Measurements from ENCODE around the gene CAV1. TPM values are rescaled to one million over a fixed set of nuclear protein-coding genes. Genes with fewer than 3 reads are reported as not detected.

Gene CAV1
- total and polyA plus RNA-seq, 2 experiments from 2014 or later = 16.0 to 21.1 TPM

DNA sequence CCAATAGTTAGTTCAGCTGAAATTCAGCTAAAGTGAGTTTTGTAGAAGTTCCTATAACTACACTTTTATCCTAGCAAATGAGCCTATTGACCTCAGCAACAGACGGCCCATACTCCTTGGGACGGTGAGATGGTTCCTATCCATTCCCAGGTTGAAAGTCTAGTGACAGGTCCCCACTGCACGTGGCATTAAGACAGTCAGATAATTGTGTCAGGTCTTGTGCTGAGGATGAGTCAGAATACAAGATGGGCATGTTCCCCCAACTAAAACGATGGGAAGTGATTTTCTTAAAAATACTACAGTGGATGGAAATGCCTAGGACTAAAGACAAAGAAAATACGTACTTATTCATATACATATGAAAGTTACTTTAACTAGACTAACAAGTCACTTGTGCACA is 2.1 kb downstream of the CAV1 start:
- Mint-ChIP-seq H3K36me3 (ENCODE audit: low read depth) (no peaks in the 10 kb centered on the region), H3K4me3 (peak overlapping the region; percentile 92), H3K4me1 (peaks cover 43% of the 10 kb centered on the region), H3K27me3 (ENCODE audit: insufficient read depth, low read depth, poor library complexity) (peaks cover 36% of the 10 kb centered on the region), H3K9me3 (no peaks in the 10 kb centered on the region), H3K27ac (no peak overlapping the region)
- DNase-seq (ENCODE audit: low spot score) (no peak), ATAC-seq (no peak)
- Histone ChIP-seq H3K79me2 (replicated peaks; ENCODE audit: insufficient read depth) (no peaks in the 10 kb centered on the region), H4K20me1 (replicated peaks; ENCODE audit: insufficient read depth) (no peaks in the 10 kb centered on the region), H3K36me3 (ENCODE audit: insufficient read depth) (no peaks in the 10 kb centered on the region), H3K4me1 (ENCODE audit: insufficient read depth) (peaks cover 35% of the 10 kb centered on the region), H3K9me2 (ENCODE audit: insufficient read depth) (no peaks in the 10 kb centered on the region), H3K27me3 (ENCODE audit: insufficient read depth) (peaks cover 14% of the 10 kb centered on the region), H3K4me3 (peak overlapping the region; percentile 83), H2AFZ (peak overlapping the region; percentile 95), H3K4me2 (peak overlapping the region; percentile 93), H3K27ac (ENCODE audit: low read depth) (no peak overlapping the region), H3F3A (replicated peaks; ENCODE audit: low read depth) (no peaks in the 10 kb centered on the region)
- TF ChIP-seq ETS1 (IDR thresholded peaks at IDR 0.05) (no peak), EZH2phosphoT487 (IDR thresholded peaks at IDR 0.05; ENCODE audit: unreplicated experiment) (no peak), STAT1 (IDR thresholded peaks at IDR 0.05; ENCODE audit: unreplicated experiment) (no peak), NANOG (IDR thresholded peaks at IDR 0.05; ENCODE audit: borderline replicate concordance) (no peak), ZNF331 (CRISPR knock-in tag; IDR thresholded peaks at IDR 0.05; ENCODE audit: low read depth) (no peak), CTCF (conservative IDR thresholded peaks at IDR 0.05; ENCODE audit: low read depth in 2 of 2) (no peak), ZNF114 (CRISPR knock-in tag; IDR thresholded peaks at IDR 0.05) (no peak), JUNB (IDR thresholded peaks at IDR 0.05; ENCODE audit: unreplicated experiment) (no peak), POLR2AphosphoS5 (IDR thresholded peaks at IDR 0.05; ENCODE audit: low read depth) (no peak), CREB1 (CRISPR knock-in tag; IDR thresholded peaks at IDR 0.05; ENCODE audit: low read depth) (no peak), EZH2 (IDR thresholded peaks at IDR 0.05; ENCODE audit: low read depth, unreplicated experiment) (no peak)
- TF ChIP-seq, protein P1, sequence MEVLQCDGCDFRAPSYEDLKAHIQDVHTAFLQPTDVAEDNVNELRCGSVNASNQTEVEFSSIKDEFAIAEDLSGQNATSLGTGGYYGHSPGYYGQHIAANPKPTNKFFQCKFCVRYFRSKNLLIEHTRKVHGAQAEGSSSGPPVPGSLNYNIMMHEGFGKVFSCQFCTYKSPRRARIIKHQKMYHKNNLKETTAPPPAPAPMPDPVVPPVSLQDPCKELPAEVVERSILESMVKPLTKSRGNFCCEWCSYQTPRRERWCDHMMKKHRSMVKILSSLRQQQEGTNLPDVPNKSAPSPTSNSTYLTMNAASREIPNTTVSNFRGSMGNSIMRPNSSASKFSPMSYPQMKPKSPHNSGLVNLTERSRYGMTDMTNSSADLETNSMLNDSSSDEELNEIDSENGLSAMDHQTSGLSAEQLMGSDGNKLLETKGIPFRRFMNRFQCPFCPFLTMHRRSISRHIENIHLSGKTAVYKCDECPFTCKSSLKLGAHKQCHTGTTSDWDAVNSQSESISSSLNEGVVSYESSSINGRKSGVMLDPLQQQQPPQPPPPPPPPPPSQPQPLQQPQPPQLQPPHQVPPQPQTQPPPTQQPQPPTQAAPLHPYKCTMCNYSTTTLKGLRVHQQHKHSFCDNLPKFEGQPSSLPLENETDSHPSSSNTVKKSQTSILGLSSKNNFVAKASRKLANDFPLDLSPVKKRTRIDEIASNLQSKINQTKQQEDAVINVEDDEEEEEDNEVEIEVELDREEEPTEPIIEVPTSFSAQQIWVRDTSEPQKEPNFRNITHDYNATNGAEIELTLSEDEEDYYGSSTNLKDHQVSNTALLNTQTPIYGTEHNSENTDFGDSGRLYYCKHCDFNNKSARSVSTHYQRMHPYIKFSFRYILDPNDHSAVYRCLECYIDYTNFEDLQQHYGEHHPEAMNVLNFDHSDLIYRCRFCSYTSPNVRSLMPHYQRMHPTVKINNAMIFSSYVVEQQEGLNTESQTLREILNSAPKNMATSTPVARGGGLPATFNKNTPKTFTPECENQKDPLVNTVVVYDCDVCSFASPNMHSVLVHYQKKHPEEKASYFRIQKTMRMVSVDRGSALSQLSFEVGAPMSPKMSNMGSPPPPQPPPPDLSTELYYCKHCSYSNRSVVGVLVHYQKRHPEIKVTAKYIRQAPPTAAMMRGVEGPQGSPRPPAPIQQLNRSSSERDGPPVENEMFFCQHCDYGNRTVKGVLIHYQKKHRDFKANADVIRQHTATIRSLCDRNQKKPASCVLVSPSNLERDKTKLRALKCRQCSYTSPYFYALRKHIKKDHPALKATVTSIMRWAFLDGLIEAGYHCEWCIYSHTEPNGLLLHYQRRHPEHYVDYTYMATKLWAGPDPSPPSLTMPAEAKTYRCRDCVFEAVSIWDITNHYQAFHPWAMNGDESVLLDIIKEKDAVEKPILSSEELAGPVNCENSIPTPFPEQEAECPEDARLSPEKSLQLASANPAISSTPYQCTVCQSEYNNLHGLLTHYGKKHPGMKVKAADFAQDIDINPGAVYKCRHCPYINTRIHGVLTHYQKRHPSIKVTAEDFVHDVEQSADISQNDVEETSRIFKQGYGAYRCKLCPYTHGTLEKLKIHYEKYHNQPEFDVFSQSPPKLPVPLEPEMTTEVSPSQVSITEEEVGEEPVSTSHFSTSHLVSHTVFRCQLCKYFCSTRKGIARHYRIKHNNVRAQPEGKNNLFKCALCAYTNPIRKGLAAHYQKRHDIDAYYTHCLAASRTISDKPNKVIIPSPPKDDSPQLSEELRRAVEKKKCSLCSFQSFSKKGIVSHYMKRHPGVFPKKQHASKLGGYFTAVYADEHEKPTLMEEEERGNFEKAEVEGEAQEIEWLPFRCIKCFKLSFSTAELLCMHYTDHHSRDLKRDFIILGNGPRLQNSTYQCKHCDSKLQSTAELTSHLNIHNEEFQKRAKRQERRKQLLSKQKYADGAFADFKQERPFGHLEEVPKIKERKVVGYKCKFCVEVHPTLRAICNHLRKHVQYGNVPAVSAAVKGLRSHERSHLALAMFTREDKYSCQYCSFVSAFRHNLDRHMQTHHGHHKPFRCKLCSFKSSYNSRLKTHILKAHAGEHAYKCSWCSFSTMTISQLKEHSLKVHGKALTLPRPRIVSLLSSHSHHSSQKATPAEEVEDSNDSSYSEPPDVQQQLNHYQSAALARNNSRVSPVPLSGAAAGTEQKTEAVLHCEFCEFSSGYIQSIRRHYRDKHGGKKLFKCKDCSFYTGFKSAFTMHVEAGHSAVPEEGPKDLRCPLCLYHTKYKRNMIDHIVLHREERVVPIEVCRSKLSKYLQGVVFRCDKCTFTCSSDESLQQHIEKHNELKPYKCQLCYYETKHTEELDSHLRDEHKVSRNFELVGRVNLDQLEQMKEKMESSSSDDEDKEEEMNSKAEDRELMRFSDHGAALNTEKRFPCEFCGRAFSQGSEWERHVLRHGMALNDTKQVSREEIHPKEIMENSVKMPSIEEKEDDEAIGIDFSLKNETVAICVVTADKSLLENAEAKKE (CRISPR knock-in tag; IDR thresholded peaks at IDR 0.05) = no peak
- TF ChIP-seq, protein P2, sequence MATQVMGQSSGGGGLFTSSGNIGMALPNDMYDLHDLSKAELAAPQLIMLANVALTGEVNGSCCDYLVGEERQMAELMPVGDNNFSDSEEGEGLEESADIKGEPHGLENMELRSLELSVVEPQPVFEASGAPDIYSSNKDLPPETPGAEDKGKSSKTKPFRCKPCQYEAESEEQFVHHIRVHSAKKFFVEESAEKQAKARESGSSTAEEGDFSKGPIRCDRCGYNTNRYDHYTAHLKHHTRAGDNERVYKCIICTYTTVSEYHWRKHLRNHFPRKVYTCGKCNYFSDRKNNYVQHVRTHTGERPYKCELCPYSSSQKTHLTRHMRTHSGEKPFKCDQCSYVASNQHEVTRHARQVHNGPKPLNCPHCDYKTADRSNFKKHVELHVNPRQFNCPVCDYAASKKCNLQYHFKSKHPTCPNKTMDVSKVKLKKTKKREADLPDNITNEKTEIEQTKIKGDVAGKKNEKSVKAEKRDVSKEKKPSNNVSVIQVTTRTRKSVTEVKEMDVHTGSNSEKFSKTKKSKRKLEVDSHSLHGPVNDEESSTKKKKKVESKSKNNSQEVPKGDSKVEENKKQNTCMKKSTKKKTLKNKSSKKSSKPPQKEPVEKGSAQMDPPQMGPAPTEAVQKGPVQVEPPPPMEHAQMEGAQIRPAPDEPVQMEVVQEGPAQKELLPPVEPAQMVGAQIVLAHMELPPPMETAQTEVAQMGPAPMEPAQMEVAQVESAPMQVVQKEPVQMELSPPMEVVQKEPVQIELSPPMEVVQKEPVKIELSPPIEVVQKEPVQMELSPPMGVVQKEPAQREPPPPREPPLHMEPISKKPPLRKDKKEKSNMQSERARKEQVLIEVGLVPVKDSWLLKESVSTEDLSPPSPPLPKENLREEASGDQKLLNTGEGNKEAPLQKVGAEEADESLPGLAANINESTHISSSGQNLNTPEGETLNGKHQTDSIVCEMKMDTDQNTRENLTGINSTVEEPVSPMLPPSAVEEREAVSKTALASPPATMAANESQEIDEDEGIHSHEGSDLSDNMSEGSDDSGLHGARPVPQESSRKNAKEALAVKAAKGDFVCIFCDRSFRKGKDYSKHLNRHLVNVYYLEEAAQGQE (IDR thresholded peaks at IDR 0.05; ENCODE audit: unreplicated experiment) = no peak
